Chondrocyte (in vitro differentiated cells): Measurements from ENCODE around the gene UBXN6. TPM values are rescaled to one million over a fixed set of nuclear protein-coding genes. Genes with fewer than 3 reads are reported as not detected.

Experiments used
- DNase-seq: peaks from one replicate; pipeline ENCODE4 v3.0.0; 2021; ENCODE audit warnings: mixed read lengths, low spot score
- H3K27ac Mint-ChIP-seq: one replicate; pipeline ENCODE4 v1.8.0; 2021; ENCODE audit warnings: mild to moderate bottlenecking, moderate library complexity, mixed read lengths; ENCODE audit not compliant: unreplicated experiment
- H3K27me3 Mint-ChIP-seq: 2 replicates; pipeline ENCODE4 v1.8.0; 2021; ENCODE audit warnings: low read depth, mixed read lengths
- H3K36me3 Mint-ChIP-seq: 2 replicates; pipeline ENCODE4 v1.8.0; 2021; ENCODE audit warnings: low read depth, mixed read lengths
- H3K4me1 Mint-ChIP-seq: 2 replicates; pipeline ENCODE4 v1.8.0; 2021; ENCODE audit warnings: low read depth, mild to moderate bottlenecking, mixed read lengths
- H3K4me3 Mint-ChIP-seq: one replicate; pipeline ENCODE4 v1.8.0; 2021; ENCODE audit warnings: mild to moderate bottlenecking, moderate library complexity, mixed read lengths; ENCODE audit not compliant: unreplicated experiment
- H3K9me3 Mint-ChIP-seq: 2 replicates; pipeline ENCODE4 v1.8.0; 2021; ENCODE audit warnings: low read depth, mixed read lengths
- total RNA-seq: library from RNA; stranded (reverse); gene quantifications from 3 replicates; pipeline ENCODE4 v1.2.1, GENCODE V29; 2021
- TF ChIP-seq, protein P1 (sequence below): fragments of 200-600 bp; sonication (generic); IDR thresholded peaks from 2 replicates; pipeline ENCODE4 v1.5.0; 2021; ENCODE audit warnings: antibody characterized with exemption, mild to moderate bottlenecking, moderate library complexity

UBXN6 gene
- total RNA-seq, 1 donor from 2014 or later, result 86.9 TPM

DNA sequence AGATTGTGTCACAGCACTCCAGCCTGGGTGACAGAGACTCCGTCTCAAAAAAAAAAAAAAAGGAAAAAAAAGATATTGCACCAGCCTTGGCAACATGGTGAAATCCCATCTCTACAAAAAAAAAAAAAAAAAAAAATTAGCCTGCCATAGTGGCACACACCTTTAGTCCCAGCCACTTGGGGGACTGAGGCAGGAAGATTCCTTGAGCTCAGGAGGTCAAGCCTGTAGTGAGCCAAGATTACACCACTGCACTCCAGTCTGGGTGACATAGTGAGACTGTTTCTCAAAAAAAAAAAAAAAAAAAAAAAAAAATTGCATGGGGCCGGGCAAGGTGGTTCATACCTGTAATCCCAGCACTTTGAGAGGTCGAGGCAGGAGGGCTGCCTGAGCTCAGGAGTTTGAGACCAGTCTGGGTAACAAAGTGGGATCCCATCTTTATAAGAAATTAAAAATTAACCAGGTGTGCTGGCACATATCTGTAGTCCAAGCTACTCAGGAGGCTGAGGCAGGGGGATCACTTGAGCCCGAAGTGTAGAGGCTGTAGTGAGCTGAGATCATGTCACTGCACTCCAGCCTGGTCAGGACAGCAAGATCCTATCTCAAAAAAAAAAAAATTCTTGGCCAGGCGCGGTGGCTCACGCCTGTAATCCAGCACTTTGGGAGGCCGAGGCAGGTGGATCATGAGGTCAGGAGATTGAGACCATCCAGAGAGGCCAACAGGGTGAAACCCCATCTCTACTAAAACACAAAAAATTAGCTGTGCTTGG is 7.4 kb upstream of the UBXN6 start:
- H3K36me3 Mint-ChIP-seq, result no peaks in the 10 kb centered on the region
- H3K4me3 Mint-ChIP-seq, result no peak overlapping the region
- H3K9me3 Mint-ChIP-seq, result no peaks in the 10 kb centered on the region
- H3K27me3 Mint-ChIP-seq, result no peaks in the 10 kb centered on the region
- DNase-seq, result no peak
- H3K27ac Mint-ChIP-seq, result no peak overlapping the region
- TF ChIP-seq, protein P1, sequence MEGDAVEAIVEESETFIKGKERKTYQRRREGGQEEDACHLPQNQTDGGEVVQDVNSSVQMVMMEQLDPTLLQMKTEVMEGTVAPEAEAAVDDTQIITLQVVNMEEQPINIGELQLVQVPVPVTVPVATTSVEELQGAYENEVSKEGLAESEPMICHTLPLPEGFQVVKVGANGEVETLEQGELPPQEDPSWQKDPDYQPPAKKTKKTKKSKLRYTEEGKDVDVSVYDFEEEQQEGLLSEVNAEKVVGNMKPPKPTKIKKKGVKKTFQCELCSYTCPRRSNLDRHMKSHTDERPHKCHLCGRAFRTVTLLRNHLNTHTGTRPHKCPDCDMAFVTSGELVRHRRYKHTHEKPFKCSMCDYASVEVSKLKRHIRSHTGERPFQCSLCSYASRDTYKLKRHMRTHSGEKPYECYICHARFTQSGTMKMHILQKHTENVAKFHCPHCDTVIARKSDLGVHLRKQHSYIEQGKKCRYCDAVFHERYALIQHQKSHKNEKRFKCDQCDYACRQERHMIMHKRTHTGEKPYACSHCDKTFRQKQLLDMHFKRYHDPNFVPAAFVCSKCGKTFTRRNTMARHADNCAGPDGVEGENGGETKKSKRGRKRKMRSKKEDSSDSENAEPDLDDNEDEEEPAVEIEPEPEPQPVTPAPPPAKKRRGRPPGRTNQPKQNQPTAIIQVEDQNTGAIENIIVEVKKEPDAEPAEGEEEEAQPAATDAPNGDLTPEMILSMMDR, result no peak
- H3K4me1 Mint-ChIP-seq, result no peaks in the 10 kb centered on the region

DNA sequence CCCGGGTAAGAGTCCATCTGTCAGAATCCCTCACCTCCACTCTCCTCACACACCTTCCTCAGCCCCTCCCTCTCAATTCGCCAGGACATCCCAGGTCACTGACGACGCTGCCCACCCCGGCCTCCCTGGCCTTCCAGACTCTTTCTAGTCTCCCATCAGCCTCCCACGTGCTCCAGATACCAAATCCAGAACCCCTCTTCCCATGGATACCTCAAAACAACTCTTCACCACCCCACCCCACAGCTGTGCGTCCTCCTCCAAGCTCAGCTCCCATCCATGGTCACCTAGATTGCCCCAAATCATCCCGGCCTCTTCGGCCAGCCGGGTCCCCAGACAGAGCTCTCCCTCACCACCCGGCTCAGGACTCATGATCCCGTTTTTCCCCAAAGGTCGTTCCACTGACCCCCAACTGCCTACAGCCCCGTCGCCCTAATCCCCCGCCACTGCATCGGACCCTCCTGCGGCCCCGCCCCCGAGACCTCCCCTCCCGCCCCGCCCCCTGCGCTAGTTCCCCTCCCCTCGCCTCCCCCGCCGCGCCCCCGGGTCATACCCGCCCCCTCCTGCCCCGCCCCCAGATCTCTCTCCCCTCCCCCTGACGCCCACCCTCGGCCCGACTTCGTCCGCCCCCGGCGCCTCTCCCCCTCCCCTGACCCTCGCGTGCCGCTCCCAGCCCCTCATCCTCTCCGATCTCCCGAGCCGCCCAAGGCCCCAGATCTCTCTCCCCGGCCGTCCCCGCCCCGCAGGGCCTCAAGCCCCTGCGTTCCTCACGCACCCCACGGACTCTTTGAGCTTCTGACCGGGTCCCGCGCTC is 546 bp downstream of the UBXN6 start:
- Mint-ChIP-seq H3K36me3 (peaks cover 5% of the 10 kb centered on the region), H3K4me3 (peak overlapping the region; percentile 98), H3K27ac (peak overlapping the region; percentile 99), H3K27me3 (no peaks in the 10 kb centered on the region), H3K9me3 (no peaks in the 10 kb centered on the region), H3K4me1 (peaks cover 26% of the 10 kb centered on the region)
- DNase-seq, result no peak
- TF ChIP-seq, protein P1, result no peak

DNA sequence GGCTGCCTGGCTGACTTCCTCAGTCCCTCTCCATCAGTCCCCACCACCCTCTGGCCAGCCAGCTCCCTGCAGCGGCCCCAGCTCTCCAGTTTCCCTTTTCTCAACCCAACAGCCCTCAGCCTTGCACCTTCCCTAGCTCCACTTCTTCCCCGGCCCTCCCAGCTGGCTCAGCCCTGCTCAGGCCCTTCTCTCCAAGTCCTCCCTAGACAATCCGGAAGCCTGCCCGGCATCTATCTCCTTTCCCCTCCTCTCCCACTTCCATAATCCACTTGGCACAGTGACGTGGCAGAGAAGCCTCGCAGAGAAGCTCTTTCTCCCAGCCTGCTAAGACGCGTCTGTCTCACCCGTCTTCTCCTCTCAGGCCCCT is 1.1 kb downstream of the UBXN6 start:
- no peak for DNase-seq
- Mint-ChIP-seq H3K4me3 (peak overlapping the region; percentile 98), H3K27me3 (no peaks in the 10 kb centered on the region), H3K4me1 (peaks cover 26% of the 10 kb centered on the region), H3K36me3 (peaks cover 5% of the 10 kb centered on the region), H3K9me3 (no peaks in the 10 kb centered on the region), H3K27ac (peak overlapping the region; percentile 99)
- TF ChIP-seq, protein P1, result no peak

DNA sequence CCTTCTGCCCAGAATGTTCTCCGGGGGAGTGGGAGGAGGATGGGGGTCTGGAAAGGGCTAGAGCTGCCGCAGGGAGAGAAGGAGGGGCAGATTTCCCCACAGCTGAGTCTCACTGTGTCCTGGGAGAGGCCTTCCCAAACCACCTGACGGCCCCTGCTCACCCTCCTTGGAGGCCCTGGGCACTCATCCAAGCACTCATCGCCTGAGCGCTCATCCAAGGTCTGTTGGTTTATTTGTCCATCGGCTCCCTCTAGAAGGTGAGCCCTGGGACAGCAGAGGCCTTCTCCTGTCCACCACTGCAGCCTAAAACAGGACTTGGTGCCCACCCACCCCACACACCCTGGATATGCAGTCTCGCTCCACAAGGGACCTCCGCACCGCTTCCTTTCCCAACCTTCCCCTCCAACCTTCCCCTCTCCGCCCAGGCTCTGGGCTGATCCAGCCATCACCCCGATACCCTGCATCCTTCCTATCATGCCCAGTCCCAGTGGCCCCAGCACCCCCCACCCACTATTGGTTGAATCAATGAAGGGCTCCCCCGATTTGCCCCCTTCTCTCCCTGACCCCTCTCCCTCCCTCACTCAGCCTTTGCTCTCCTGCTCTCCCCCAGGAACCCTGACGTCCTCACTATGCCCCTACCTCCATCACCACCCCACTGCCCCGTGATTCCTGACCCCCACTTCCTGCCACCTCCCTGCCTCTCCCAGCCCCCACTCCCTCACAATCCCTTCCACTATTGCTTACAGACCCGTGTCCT is 1.7 kb downstream of the UBXN6 start:
- Mint-ChIP-seq H3K27ac (peak overlapping the region; percentile 99), H3K27me3 (no peaks in the 10 kb centered on the region), H3K4me1 (peaks cover 26% of the 10 kb centered on the region), H3K9me3 (no peaks in the 10 kb centered on the region), H3K4me3 (peak overlapping the region; percentile 98), H3K36me3 (peaks cover 5% of the 10 kb centered on the region)
- TF ChIP-seq, protein P1, result peak; percentile 21
- DNase-seq, result no peak
